GM19468 (cell line): Measurements from ENCODE around the gene MAN2B2.

ENCODE experiments used
- ATAC-seq: cut with Tn5 transposase; IDR thresholded peaks from one replicate; pipeline ENCODE4 v1.9.1; 2021; ENCODE audit warnings: mild to moderate bottlenecking, moderate library complexity, moderate number of reproducible peaks; ENCODE audit not compliant: unreplicated experiment; ENCODE audit errors: extremely low read depth

MAN2B2 gene

DNA sequence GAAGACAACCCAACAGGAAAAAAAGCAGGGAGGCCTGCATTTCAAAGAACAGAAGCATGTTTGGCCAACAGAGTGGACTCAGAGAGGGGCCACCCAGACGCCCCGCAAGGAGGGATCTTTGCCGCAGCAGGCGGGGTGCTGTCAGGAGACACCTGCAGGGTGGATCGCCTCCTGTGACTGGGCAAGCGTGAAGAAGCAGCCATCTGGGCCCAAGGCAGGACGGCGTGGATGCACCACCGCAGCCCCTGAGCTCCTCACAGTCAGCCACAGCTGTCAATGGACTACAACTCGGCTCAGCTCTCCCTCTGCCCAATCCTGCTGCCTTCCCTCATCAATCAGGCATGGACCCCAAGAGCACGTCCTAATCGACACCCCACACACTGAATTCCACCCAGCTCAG is 32.0 kb upstream of the MAN2B2 start:
- ATAC-seq: no peak

DNA sequence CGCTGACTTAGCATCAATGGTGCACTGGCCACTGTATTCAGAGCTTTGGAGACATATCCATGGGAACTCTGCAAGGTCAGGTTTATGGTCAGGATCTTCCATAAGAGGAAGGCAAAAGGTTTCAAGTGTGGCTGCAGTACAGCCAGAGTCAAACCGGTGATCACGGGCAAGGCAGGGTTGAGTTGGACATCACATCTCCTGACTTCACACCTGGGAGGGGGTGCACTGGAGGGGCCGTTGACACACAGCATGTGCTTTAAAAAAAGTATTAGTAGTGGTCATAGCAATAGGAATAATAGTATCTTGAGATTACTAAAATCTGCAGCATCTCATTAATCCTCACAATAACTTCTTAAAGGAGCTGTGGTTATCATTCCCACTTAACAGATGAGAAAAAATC is 28.9 kb upstream of the MAN2B2 start:
- ATAC-seq: no peak

- no peak for ATAC-seq
Observed at GRCh38 chr4:6546681-6547447, 28.1 kb upstream of the MAN2B2 start.

GRCh38 chr4:6548201-6548881 is 26.6 kb upstream of the MAN2B2 start:
- ATAC-seq: no peak

DNA sequence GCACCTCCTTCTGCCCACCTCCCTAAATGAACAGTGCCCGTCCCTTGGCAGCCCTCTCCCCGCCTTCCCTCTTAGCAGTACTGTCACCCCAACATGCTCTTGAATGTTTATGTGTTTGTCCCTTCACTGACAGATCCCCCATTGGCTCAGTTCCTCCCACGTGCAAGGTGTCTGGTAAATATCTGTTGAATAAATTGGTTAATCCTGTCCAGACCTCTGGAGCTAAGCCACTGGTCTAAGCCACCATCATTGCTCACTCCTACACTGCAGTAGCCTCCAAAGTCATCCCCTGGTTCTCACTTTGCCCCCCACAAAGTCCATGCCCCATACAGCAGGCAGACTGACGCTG is 26.1 kb upstream of the MAN2B2 start:
- ATAC-seq: no peak

- no peak for ATAC-seq
Observed at GRCh38 chr4:6549445-6549844, 25.5 kb upstream of the MAN2B2 start.

DNA sequence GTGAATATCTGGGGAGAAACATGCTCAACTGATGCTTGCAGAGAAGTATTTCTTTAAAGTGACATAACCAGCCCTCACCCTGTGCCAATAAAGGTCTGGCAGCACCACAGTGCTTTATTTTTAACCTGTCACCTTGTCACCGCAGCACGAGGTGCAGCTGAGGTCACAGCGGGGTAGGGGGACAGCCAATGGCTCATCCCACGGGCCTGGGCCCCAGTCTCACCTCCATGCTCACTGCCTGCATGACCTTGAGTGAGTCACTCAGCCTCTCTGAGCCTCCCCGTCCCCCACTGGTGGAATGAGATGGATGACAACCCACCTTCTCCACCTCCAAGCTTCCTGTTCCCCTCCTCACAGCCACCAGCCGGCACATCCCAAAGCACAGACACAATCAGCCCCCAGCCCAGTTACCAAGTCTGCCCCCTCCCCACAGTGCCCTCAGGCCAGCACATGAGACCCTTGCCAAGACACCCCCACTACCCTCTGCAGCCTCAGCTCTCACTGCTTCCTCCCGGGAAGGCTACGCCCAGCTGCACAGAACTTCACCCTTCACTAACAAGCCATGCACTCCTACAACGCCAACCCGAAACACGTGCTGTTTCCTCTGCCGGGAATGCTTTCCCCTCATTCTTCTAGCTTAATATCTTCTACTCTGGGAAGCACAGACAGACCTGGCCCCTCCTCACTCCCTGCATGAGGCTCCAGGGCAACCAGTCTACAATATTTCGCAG is 24.9 kb upstream of the MAN2B2 start:
- ATAC-seq: no peak

DNA sequence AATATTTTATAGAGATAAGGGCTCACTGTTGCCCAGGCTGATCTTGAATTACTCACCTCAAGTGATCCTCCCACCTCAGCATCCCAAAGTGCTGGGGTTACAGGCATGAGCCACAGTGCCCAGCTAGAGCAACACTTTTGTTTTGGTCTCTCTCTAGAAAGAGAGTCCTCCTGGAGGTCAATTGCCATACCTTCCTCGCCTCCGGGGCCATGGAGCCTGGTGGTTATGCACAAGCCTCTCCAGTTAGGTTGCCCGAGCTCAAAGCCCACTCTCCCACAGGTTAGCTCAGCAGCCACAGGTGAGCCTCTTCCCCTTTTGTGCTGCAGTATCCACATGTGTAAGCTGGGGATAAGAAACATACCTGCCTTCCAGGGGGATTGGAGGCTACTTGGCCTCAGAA is 24.2 kb upstream of the MAN2B2 start:
- ATAC-seq: no peak

GRCh38 chr4:6551660-6552059 is 23.3 kb upstream of the MAN2B2 start:
- no peak for ATAC-seq

- no peak for ATAC-seq
Observed at GRCh38 chr4:6555519-6555918, 19.5 kb upstream of the MAN2B2 start.

GRCh38 chr4:6556263-6556662 is 18.7 kb upstream of the MAN2B2 start:
- no peak for ATAC-seq

DNA sequence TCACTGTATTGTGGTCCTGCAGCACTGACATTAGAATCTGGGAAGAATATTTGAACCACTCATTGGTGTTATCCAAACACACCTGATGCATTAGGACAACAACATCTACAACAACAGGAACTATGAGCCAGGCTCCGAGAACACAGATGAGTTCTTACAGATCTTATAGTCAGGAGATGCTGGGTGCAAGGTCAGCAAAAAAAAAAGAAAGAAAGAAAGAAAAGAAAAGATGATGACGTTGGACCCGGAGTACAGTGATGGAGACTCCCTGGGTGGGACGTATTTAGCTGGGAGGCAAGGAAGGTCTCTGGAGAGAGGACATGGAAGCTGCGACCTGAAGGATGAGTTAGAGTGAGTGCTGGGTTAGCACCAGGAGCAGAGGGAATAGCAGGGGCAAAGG is 17.8 kb upstream of the MAN2B2 start:
- ATAC-seq: no peak

- ATAC-seq: no peak
Observed at GRCh38 chr4:6557856-6558255, 17.1 kb upstream of the MAN2B2 start.

GRCh38 chr4:6560416-6561172 is 14.4 kb upstream of the MAN2B2 start:
- no peak for ATAC-seq

DNA sequence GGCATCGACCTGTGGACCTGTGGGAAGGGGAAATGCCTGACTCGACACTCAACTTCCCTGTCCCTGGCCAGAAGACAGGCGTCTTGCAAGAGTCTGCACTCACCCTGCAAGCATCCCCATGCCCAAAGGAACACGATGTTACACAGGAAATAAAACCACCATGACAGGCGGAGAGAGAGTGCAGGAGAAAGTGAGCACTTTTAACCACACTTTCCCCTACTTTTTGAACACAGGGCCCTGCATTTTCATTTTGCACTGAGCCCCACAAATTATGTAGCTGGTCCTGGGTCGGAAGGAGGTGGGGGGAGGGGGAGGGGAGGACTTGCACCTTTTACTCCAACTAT is 13.8 kb upstream of the MAN2B2 start:
- no peak for ATAC-seq

DNA sequence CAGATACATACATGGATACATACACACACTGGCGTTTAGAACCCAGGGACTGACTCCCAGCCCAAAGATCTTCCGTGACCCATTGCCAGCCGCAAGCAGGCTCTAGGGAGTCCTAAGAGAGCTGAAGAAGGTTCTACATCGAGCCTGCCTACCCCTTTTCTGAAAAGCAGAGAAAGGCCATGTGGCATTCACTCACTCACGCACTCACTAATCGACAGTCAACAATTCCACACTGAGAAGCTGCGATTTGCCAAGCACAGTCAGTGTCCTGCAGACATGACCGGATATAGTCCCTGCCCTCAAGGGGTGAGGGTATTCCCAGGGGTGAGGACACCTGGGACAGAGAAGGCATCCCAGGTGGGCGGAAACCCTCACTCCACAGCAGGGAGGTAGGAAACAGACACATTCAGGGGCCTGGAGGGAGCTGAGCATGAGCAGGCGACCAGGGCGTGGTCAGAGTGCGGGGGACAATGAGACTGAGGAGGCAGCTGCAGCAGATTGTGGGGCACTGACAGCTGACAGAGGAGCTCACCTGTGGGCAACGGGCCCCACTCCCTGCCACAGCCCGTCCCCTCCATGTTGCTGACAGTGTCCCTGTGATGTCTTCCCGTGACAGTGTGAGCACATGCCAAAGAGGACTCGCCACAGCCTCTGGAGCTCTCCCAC is 13.2 kb upstream of the MAN2B2 start:
- ATAC-seq: no peak

DNA sequence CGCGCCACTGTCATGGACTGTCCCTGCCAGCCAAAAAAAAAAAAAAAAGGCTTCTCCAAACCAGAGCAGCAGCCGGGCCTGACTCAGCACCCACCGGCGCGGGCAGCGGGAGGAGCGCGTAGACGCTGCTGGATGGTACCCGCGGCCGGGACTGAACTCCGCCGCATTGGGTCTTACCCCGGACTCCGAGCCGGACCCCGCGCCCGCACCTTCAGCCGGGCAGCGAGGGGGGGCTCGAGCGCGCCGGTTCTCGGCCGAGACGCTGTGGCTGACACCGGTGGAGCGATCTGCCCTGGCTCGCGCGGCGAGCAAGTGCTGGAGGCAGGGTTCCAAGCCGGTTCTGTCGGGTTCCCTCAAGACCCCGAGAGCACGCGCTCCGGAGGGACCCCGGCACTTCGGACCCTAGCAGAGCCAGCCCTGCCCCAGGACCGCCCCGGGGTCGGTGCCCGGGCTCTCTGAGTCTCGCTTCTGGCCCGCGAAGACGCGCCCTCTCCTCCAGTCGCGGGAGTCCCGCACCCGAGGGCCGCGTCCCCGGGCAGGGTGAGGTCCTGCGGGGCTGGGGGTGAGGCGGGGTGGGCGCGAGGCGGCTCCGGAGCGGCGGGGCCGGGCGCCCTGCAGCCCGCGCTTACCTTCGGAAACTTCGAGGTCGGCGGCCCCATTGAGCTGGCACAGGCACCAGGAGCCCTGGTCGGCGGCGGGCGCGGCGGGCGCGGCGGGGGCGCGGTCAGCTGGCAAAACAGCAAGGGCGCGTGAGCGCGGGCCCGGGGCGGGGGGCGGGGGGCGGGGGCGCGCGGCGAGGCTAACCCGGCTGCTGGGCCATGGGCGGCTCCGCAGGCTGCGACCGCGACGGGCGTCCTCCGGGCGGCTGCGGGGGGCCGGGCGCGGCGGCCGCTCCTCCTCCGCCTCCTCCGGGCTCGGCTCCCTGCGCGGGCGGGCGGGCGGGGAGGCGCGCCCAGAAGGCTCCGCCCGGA is 11.8 kb upstream of the MAN2B2 start:
- no peak for ATAC-seq

DNA sequence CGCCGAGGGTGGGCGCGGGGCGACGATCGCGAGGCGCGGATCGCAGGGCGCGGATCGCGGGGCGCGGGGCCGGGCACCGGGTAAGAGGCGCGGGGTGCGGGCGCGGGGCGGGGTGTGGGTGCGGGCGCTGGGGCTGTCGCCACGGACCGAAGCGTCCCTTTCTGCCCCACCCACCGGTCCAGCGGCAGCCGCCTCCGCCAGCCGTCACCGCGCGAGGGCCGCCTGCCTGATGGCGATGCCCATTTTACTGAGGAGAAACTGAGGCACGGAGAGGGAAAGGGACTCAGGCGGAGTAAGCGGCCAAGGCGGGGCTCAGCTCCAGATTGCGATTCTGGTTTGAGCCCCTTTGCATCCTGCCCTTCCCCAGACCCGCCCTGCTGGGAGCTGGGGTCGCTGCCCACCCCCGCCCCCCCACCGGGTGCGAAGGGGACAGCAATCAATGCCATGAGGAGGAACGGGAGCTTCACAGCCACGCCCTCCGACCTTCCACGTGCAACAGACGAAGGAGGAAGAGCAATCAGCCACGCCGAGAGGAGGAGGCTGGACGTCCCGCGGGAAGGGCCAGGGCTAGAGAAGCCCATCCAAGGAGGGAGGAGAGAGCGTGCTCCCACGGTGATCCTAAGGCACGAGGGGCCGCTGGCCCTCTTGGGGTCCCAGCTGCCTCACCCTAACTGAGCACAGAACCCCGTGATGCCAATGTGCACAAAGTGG is 10.9 kb upstream of the MAN2B2 start:
- no peak for ATAC-seq
